SK-N-MC (cell line): ENCODE measurements around the gene FEM1A.

Experiments
- EZH2 ChIP-seq: fragments of 200-600 bp; sonication (generic); IDR thresholded peaks from one replicate; pipeline ENCODE4 v1.6.1; 2017; ENCODE audit warnings: antibody characterized with exemption
- POLR2AphosphoS5 ChIP-seq: IDR thresholded peaks from 2 replicates; pipeline ENCODE4 v1.6.1; 2012; ENCODE audit warnings: mild to moderate bottlenecking, low read depth, low read length, borderline replicate concordance

- TF ChIP-seq EZH2: no peak
- TF ChIP-seq POLR2AphosphoS5: peak; percentile 73; the same call in 1 of the 2 replicates
Observed at GRCh38 chr19:4791183-4792018, at the start of gene FEM1A.
